ENCODE measurements around the gene TPD52L1.
"Not testable (repeated sequence)": the region's sequence is repeated elsewhere in the genome, so short reads cannot be mapped to it uniquely, and the experiment has no call there.

Gene TPD52L1, protein sequence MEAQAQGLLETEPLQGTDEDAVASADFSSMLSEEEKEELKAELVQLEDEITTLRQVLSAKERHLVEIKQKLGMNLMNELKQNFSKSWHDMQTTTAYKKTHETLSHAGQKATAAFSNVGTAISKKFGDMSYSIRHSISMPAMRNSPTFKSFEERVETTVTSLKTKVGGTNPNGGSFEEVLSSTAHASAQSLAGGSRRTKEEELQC

DNA sequence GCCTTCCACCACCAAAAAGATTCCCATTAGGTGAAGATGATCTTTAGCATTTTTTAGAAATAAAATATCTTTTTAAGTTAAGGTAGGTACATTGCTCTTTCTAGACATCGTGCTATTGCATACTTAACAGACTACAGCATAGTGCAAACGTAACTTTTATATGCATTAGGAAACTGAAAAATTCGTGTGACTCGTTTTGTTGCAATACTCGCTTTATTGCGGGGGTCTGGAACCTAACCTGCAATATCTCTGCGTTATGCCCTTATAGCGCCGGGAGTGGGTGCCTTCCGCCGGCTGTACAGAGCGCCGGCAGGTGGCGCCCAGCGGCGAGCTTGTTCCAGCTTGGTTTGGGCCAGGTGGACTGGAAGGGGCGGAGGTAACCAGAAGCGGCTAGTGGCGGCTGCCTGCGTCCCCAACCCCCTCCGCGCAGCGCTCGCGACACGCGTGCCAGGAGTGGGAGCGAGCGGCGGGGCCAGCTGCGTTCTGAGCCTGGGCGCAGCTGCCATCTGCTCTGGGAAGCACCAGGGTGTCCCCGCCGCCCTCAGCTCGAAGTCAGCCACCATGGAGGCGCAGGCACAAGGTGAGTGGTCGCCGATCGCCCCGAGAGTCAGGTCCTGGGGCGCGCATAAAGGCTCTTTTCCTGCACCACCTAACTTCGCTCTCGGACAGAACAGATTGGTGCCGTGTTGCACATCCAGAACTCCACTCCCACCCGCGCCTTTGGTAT is at the start of gene TPD52L1:
Gene TPD52L1 (plus strand): TSS at position 383 of the 727 bp plus-strand sequence. CDS start 179 bp downstream, at position 562.
- peak; percentile 78 for DNase-seq (ENCODE audit: low spot score)
- FAIRE-seq = no peak

DNA sequence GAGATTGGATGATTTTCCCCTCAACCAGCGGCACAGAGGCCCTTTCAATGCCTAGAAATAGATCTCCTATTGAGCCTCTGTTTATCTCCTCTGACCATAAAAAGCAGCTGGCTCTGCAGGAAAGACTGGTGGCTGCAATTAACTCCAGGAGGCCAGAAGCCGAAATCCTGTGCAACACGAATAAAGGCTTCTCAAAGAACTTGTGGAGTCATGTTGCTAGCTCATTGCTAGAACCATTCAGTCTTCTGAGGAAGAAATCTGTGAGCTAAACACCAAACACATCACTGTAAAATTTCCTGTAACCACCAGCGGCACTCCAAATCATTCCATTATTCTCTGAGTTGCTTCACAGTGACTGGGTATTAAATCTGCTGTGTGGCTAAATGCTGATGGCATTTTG is 49.1 kb upstream of the TPD52L1 start:
- FAIRE-seq = no peak

DNA sequence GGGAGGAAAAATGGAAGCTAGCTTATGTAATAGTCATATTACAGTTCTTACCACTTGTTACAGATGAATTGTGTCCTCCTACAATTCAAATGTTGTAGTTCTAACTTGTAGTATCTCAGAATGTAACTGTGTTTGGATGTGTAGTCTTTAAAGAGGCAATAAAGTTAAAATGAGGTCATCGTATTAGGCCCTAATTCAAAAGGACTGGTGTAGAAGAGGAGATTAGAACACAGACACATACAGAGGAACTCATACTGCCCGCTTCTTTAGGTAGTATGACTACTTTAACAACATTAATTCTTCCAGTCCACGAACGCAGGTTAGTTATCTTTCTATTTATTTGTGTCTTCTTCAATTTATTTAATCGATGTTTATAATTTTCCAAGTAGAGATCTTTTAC is 46.5 kb upstream of the TPD52L1 start:
- DNase-seq (ENCODE audit: low spot score) (no peak), FAIRE-seq (no peak)

More for the DNA sequence above, 49.1 kb upstream of the TPD52L1 start:
- no peak for DNase-seq (ENCODE audit: low spot score)

DNA sequence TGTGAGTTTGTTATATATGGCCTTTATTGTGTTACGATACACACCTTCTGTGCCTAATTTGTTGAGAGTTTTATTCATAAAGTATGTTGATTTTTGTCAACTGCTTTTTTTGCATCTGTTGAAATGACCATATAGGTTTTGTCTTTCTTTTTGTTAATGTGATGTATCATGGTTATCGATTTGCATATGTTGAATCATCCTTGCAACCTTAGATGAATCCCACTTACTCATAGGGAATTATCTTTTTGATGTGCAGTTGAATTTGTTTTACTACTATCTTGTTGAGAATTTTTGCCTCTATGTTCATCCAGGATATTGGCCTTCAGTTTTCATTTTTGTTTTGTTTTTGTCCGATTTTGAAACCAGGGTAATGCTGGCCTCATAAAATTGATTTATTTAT is 45.7 kb upstream of the TPD52L1 start:
- FAIRE-seq (no peak), DNase-seq (ENCODE audit: low spot score) (no peak)

DNA sequence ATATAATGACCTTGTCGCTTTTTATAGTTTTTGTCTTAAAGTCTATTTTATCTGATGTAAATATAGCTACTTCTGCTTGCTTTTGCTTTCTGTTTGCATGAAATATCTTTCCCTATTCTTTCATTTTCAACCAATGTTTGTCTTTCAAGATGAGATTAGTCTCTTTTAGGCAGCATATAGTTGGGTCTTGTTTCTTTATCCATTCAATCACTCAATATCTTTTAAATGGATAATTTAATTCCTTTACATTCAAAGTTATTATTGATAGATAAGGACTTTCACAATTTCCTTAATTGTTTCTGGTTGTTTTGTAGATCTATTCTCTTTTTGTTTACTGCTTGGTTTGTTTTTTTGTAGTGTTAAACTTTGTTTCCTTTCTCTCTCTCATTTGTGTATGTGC is 43.5 kb upstream of the TPD52L1 start:
- DNase-seq (ENCODE audit: low spot score) (no peak), FAIRE-seq (no peak)

DNA sequence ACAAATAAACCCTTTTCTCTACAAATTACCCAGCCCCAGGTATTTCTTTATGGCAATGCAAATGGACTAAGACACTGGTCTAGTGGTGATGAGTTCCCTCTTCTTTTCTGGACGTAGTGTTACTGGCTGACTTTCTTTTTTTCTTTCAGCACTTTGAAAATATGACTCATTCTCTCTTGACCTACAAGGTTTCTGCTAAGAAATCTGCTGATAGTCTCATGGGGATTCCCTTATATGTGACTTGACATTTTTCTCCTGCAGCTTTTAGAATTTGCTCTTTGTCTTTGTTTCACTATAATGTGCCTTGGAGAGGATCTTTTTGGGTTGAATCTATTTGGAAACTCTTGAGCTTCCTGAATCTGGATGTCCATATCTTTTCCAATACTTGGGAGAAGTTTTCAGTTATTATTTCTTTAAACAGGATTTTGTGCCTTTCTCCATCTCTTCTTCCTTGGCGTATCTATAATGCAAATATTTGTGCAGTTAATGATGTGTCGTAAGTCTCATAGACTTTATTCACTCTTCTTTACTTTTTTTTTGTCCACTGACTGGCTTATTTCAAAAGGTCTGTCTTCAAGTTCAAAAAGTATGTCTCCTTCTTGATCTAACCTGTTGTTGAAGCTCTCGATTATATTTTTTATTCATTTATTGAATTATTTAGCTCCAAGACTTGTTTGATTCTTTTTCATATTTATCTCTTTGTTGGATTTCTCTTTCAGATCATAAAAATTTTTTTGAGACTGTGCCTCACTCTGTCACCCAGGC is 42.2 kb upstream of the TPD52L1 start:
- DNase-seq (ENCODE audit: low spot score) (no peak), FAIRE-seq (no peak)

DNA sequence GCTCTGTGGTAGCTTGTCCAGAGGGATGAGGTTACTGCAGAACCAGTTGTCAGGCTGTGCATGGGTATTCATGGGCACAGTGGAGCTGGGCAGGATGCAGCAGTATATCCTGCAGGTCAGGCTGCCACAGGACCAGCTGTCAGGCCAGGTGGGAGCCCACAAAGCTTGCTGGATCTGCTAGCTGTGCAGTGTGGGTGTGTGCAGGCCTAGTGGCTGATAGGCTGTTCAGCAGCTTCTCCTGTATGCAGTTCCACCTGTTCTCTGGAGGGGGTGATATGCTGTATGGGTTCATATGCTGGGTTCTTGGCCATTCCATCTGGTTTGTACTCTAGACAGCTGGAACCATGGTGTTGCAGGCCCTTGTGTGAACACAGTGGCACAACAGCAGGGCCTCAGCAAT is 40.6 kb upstream of the TPD52L1 start:
- DNase-seq (ENCODE audit: low spot score) (no peak), FAIRE-seq (no peak)

DNA sequence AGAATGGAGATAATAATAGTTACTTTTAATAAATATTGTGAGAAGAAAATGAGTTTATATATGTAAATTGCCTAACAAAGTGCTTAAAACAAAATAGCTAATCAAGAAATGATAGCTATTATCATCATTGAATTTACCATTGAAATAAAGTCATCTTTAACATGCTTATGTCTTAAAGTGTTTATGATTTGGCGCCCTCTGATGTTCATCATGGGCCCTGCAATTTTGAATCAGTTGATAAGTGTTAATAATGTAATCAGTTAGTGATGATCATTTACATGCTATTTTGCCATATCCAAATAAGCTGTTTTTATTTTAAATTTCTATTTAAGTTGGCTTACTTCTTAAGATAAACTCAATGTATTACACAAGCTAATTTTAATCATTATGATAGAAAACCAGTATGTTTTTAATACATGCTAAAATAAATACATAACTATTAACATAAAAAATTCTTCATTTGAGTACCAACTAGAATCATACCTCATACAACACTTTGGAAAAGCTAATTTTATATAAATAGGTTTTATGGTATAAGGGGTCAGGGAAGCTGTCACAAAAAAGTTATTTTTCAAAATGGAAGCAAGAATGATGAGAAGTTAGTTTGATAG is 39.2 kb upstream of the TPD52L1 start:
- DNase-seq (ENCODE audit: low spot score) = no peak
- FAIRE-seq = no peak

DNA sequence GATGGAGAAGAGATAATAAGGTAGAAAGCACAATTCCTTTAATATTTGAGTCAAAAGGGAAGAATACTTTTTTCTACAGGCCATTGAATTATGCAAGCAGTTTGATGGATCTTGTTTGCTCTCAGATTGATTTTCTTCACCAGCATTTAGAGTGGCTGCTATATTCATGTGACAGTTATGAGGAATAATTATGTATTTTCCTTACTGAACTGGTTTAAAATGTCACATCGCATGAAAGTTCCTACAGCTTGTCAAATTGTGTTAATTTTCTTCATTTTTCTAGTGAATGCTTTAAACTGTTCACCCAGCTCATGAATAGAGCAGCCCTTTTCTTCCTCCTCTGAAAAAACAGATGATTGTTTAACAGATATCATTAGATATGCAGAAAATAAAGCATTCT is 37.4 kb upstream of the TPD52L1 start:
- DNase-seq (ENCODE audit: low spot score) = no peak
- FAIRE-seq = no peak

DNA sequence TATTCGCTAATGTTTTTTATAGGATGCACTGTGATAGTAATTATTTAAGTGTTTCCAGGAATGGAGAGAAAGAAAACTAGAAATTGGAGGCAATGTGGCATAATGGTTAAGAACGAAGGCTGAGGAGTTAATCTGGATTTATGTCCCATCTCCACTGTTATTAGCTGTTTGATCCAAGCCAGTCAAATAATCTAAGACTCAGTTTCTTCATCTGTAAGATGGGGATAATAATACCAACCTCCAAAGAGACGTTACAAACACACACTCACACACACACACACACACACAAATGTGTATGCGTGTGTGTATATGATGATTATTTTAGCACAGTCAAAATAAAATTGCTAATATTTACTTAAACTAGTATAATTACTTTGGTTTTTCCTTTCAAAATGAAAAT is 36.9 kb upstream of the TPD52L1 start:
- FAIRE-seq = no peak
- no peak for DNase-seq (ENCODE audit: low spot score)

DNA sequence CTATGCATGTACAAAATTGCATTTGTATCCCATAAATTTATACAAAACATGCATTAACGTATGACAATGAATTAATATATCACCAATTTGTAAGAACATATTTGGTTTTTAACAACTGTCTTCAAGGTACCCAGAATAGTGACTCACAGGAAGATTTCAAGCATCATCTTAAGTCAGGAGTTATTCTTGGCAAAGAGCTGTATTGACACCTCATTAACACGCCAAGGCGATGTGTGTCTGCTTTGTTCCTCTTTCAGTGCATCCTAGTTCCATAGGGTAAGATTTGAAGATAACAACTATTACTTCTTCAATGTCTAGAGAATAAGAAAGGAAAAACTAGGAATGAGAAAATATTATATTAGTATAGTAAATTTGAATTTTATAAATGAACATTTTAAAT is 35.8 kb upstream of the TPD52L1 start:
- FAIRE-seq (no peak), DNase-seq (ENCODE audit: low spot score) (no peak)

DNA sequence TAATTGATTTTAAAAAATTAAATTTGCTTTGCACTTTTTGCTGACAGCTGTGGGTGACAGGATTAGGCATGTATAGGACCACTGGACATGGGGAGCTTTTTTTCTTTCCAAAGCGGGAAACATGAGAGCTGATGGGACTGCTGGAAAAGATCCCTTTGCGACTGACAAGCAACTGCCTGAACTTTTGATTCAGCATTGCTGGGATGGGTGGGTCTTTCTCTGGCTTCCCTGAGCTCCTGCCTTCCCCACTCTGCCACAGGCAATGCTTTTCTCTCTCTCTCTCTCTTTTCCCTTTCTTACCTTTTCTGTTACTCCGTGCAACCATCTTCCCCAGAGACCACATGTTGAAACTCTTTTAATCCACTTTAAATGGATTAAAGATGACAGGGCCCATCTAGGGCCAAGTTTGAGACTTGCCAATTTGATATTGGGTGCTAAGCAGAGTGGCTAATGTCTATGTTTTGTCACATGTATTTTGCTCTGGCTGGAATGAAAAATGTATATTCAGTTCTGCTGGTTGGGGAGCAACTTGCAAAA is 33.5 kb upstream of the TPD52L1 start:
- no peak for DNase-seq (ENCODE audit: low spot score)
- FAIRE-seq = no peak

DNA sequence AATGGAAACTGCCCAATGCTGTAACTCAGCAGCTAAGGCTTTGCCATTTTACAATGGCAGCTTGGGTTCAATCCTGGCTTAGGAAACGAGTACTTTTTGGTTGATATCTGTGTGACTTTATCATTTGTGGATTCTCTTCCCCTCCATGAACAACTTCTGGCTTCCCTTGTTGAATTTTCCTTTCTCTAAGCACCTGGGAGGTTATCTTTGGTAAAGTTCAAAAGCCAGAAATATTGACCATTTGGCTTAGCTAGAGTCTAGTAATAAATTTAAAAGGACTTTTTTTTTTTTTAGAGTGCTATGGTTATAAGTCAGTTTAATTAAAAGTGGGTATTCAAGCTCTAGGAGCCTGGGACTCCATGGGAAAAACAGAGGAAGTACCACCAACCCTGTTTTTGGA is 31.7 kb upstream of the TPD52L1 start:
- FAIRE-seq = no peak
- DNase-seq (ENCODE audit: low spot score) = no peak

DNA sequence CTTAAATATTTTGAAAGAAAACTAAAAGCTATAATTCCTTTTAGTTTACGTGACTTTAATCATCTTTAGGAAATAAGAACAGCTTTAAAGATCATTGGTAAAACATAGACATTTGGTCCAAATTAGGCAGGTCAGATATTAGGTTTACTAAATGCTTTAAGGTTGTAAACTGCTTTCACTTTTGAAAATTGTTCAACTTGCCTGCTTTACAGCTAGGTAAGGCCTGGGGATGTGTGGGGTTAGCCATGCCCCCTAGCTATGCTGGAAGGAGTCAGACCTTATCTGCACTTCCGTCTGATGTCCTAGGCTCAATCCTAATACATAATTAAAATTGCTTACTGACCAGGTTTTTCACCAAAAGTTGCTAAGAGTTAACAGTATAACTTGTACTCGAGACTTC is 30.5 kb upstream of the TPD52L1 start:
- DNase-seq (ENCODE audit: low spot score) = no peak
- FAIRE-seq = no peak

DNA sequence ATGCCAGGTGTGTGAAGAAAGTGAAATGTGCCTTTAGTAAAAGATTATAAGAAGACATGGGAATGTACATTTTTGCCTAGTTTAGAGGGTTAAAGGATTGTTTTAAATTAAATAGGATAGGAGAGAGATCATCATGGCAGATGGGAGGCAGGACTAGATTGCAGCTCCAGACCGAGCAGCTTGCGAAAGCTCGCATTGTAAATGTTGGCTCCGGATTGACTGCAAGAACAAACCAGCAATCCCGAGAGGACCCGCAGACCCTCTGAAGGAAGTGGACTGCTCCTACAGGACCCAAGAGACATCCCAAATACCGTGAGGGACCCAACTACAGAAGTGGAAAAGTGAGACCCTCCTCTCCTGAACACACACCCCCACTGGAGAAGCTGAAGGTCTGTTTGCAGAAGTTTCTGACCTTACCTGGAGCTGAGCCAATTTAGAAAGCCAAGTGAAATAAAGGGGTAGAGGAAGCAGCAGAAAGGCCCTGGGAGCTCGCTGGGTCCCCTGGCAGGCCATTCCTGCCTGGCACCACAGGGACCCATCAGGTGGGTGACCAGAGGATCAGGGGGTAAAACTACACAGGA is 30.0 kb upstream of the TPD52L1 start:
- no peak for DNase-seq (ENCODE audit: low spot score)
- FAIRE-seq = no peak

DNA sequence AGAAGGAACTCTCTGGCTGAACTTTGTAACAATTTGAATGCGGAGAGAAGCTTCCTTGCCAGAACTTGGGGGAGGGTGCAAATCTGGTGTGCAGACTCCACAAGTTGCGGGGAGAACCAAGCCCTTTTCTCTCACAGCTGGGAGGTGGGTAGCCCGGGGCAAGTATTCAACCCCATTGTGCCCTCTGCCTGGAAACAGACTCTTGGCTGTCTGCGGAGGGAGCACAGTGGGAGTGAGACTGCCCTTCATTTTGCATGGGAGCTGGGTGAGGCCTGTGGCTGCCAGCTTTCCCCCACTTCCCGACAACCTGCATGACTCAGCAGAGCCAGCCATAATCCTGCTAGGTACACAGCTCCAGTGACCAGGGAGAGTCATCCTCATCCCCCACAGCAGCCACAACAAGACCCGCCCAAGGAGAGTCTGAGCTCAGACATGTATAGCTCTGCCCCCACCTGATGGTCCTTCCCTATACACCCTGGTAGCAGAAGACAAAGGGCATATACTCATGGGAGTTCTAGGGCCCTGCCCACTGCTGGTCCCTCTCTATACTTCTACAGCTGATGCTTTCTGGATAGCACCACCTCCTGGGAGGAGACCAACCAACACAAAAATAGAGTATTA is 29.4 kb upstream of the TPD52L1 start:
- FAIRE-seq = peak; percentile 42
- DNase-seq (ENCODE audit: low spot score) = peak; percentile 37

DNA sequence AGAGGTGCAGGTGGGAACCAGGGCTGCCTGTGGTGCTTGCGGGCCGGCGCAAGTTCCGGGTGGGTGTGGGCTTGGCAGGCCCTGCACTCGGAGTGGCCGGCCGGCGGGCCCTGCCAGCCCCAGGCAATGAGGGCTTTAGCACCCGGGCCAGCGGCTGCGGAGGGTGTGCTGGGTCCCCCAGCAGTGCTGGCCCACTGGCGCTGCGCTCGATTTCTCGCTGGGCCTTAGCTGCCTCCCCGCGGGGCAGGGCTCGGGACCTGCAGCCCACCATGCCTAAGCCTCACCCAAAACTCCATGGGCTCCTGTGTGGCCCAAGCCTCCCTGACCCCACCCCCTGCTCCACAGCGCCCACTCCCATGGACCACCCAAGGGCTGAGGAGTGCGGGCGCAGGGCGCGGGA is 27.7 kb upstream of the TPD52L1 start:
- not testable (repeated sequence) for DNase-seq (ENCODE audit: low spot score); FAIRE-seq

DNA sequence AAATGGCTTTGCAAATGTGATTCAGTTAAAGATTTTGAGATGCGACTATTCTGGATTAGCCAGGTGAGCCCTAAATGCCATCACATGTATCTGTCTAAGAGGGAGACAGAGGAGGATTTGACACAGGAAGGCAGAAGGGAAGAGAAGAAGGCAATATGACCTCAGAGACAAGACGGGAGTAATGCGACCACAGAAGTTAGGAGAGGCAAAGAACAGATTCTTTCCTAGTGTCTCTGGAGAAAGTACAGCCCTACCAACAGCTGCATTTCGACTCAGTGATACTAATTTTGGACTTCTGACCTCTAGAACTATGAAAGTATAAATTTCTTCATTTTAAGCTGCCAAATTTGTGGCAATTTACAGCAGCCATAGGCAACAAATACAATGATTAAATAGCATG is 24.2 kb upstream of the TPD52L1 start:
- FAIRE-seq = no peak

DNA sequence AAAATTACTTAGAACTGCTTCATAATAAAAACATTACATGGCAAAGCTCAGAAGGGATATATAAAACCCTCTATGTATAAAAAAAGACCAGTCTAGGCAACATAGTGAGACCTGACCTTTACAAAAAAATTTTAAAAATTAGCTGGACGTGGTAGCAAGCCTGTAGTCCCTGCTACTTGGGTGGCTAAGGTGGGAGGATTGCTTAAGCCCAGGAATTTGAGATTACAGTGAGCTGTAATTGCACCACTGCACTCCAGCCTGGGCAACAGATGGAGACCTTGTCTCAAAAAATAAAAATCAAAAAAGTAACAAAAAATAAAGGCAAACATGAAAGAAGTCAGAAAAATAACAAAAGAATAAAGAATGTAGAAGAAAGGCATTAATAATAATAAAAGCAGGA is 21.5 kb upstream of the TPD52L1 start:
- FAIRE-seq = no peak
- no peak for DNase-seq (ENCODE audit: low spot score)

More for the DNA sequence above, 24.2 kb upstream of the TPD52L1 start:
- DNase-seq (ENCODE audit: low spot score) = no peak

DNA sequence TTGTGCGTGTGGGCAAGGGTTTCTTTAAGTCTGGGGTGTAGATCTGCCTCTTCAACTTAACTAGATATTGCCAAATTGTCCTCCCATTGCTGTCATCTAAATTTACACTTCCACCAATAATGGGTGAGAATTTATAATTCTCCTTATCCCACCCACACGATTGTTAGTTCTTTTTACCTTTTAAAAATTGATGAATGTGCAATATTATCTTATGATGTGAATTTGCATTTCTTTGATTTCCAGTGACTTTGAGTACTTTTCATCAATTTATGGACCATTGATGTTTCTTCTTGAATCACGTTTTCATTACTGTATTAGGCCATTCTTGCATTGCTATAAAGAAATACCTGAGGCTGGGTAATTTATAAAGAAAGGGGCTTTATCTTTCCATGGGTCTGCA is 17.2 kb upstream of the TPD52L1 start:
- DNase-seq (ENCODE audit: low spot score) (no peak), FAIRE-seq (no peak)

DNA sequence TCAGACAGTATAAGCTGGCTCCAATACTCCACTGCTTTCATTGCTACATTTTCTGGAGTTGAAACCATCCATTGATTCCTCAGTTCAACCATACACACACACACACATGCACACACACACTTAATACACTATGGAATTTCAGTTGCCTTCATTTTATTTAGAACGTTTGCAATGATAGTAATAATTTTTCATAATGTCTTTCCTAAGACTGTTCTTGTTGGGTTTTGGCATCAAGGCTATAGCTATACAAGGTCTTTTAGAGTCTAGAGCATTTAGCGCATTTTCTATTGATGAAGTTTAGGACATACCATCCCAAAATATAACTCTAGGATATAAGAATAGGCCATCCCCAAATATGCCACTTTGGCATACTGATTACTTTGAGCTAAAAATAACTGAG is 15.5 kb upstream of the TPD52L1 start:
- FAIRE-seq (no peak), DNase-seq (ENCODE audit: low spot score) (no peak)
